ENCODE measurements around the gene ATP6V1B1.

ATP6V1B1 gene

GRCh38 chr2:70948337-70949003 is 12.8 kb downstream of the ATP6V1B1 start:
- DNase-seq = peak; percentile 33

GRCh38 chr2:70949086-70949485 is 13.4 kb downstream of the ATP6V1B1 start:
- no peak for DNase-seq

- no peak for DNase-seq
These were observed 19.2 kb downstream of the ATP6V1B1 start for GRCh38 chr2:70954886-70955285.

- no peak for DNase-seq
These were observed 20.4 kb downstream of the ATP6V1B1 start for GRCh38 chr2:70956141-70956540.

- no peak for DNase-seq
These were observed 22.1 kb downstream of the ATP6V1B1 start for GRCh38 chr2:70957798-70958197.

GRCh38 chr2:70958759-70959158 is 23.1 kb downstream of the ATP6V1B1 start:
- DNase-seq = no peak

- DNase-seq = no peak
These were observed 23.6 kb downstream of the ATP6V1B1 start for GRCh38 chr2:70959271-70959761.

- DNase-seq = no peak
These were observed 24.4 kb downstream of the ATP6V1B1 start for GRCh38 chr2:70959851-70960832.

GRCh38 chr2:70960833-70961647 is 25.3 kb downstream of the ATP6V1B1 start:
- DNase-seq = no peak

GRCh38 chr2:70961648-70961994 is 25.9 kb downstream of the ATP6V1B1 start:
- no peak for DNase-seq

- no peak for DNase-seq
These were observed 26.6 kb downstream of the ATP6V1B1 start for GRCh38 chr2:70962211-70962884.

- DNase-seq = no peak
These were observed 27.5 kb downstream of the ATP6V1B1 start for GRCh38 chr2:70962885-70963878.

GRCh38 chr2:70964133-70964532 is 28.4 kb downstream of the ATP6V1B1 start:
- DNase-seq = no peak

- no peak for DNase-seq
These were observed 29.1 kb downstream of the ATP6V1B1 start for GRCh38 chr2:70964596-70965386.

GRCh38 chr2:70965506-70965905 is 29.8 kb downstream of the ATP6V1B1 start:
- DNase-seq = no peak

GRCh38 chr2:70966681-70967080 is 31.0 kb downstream of the ATP6V1B1 start:
- no peak for DNase-seq

- no peak for DNase-seq
These were observed 31.5 kb downstream of the ATP6V1B1 start for GRCh38 chr2:70967189-70967588.

- DNase-seq = no peak
These were observed 38.9 kb downstream of the ATP6V1B1 start for GRCh38 chr2:70974592-70974991.

GRCh38 chr2:70975237-70975636 is 39.5 kb downstream of the ATP6V1B1 start:
- DNase-seq = no peak

- no peak for DNase-seq
These were observed 42.0 kb downstream of the ATP6V1B1 start for GRCh38 chr2:70977605-70978205.

All from T1000 (cell line).